ENCODE data around the gene RUNDC1.

GRCh38 chr17:43014020-43014648 lies 33.8 kb downstream of the RUNDC1 start:
- TF ChIP-seq EZH2 (optimal IDR thresholded peaks at IDR 0.05; ENCODE audit: low read depth, low read length) (no peak), CTCF (IDR thresholded peaks at IDR 0.05; ENCODE audit: low read length) (no peak), EZH2phosphoT487 (IDR thresholded peaks at IDR 0.05; ENCODE audit: low read length) (no peak)
